Naive thymus-derived CD4-positive, alpha-beta T cell (primary cell): ENCODE results near the gene P3H1. TPM values are rescaled to one million over a fixed set of nuclear protein-coding genes. Genes with fewer than 3 reads are reported as not detected.
"Not testable (repeated sequence)": the region's sequence is repeated elsewhere in the genome, so short reads cannot be mapped to it uniquely, and the experiment has no call there.

ENCODE experiments used
- ATAC-seq: fragments of 150-1000 bp; cut with Tn5 transposase; 2 replicates; pipeline ENCODE4 v1.10.0; 2021; ENCODE audit warnings: mild to moderate bottlenecking, moderate library complexity
- CTCF ChIA-PET: fragments of 350-600 bp; sonication (Branson Sonifier 250); formaldehyde crosslinking; loops from one replicate; lab custom pipeline; 2021; ENCODE audit warnings: antibody characterized with exemption; lab: Charles Lee
- POLR2A ChIA-PET: fragments of 350-600 bp; sonication (Branson Sonifier 250); formaldehyde crosslinking; loops from one replicate; lab custom pipeline; 2021; ENCODE audit warnings: antibody characterized with exemption, inconsistent platforms; lab: Charles Lee
- DNase-seq, 9 donors: peaks; one replicate each; pipeline versions ENCODE4 v3.0.0 to v3.0.0-alpha.2; 2020 to 2022; ENCODE audit warnings: mixed read lengths in 1 of 9
- H3K27ac ChIP-seq: one replicate; pipeline ENCODE4 v1.7.0; 2013; ENCODE audit warnings: mild to moderate bottlenecking, low read depth, low read length, moderate library complexity
- H3K27me3 ChIP-seq, 2 donors: one replicate each; pipeline ENCODE4 v1.7.0; 2013; ENCODE audit warnings: low read length in 2 of 2, mild to moderate bottlenecking in 2 of 2, moderate library complexity in 2 of 2; ENCODE audit not compliant: control insufficient read depth in 2 of 2, insufficient read depth in 2 of 2
- H3K36me3 ChIP-seq, 3 experiments: 1 replicate in 2 of 3; 2 replicates in 1 of 3; pipeline ENCODE4 v1.7.0; 2013; ENCODE audit warnings: low read length in 3 of 3, mild to moderate bottlenecking in 3 of 3, moderate library complexity in 1 of 3; ENCODE audit not compliant: insufficient read depth in 3 of 3, control insufficient read depth in 2 of 3
- H3K4me1 ChIP-seq, 2 donors: one replicate each; pipeline ENCODE4 v1.7.0; 2013; ENCODE audit warnings: low read length in 2 of 2, mild to moderate bottlenecking in 2 of 2, moderate library complexity in 1 of 2; ENCODE audit not compliant: control insufficient read depth in 2 of 2, insufficient read depth in 2 of 2
- H3K4me3 ChIP-seq: 2 replicates; pipeline ENCODE4 v1.7.0; 2013; ENCODE audit warnings: mild to moderate bottlenecking, low read length
- H3K9me3 ChIP-seq, 3 experiments: 1 replicate in 2 of 3; 2 replicates in 1 of 3; pipeline ENCODE4 v1.7.0; 2013; ENCODE audit warnings: low read length in 3 of 3; ENCODE audit not compliant: control insufficient read depth in 2 of 3
- H3K27ac Mint-ChIP-seq, 9 donors: one replicate each; pipeline ENCODE4 v1.8.0; 2020 to 2022; ENCODE audit warnings: mixed read lengths in 9 of 9, mild to moderate bottlenecking in 8 of 9, moderate library complexity in 5 of 9, inconsistent platforms in 2 of 9
- H3K27me3 Mint-ChIP-seq, 5 donors: one replicate each; pipeline ENCODE4 v1.8.0; 2021 to 2022; ENCODE audit warnings: mixed read lengths in 5 of 5, mild to moderate bottlenecking in 1 of 5
- H3K36me3 Mint-ChIP-seq, 5 donors: one replicate each; pipeline ENCODE4 v1.8.0; 2020 to 2022; ENCODE audit warnings: mixed read lengths in 5 of 5, mild to moderate bottlenecking in 3 of 5, inconsistent platforms in 1 of 5
- H3K4me1 Mint-ChIP-seq, 7 donors: one replicate each; pipeline ENCODE4 v1.8.0; 2020 to 2022; ENCODE audit warnings: mixed read lengths in 7 of 7, mild to moderate bottlenecking in 3 of 7, inconsistent platforms in 1 of 7
- H3K4me3 Mint-ChIP-seq, 10 donors: one replicate each; pipeline ENCODE4 v1.8.0; 2020 to 2022; ENCODE audit warnings: mild to moderate bottlenecking in 10 of 10, mixed read lengths in 10 of 10, moderate library complexity in 6 of 10, inconsistent platforms in 2 of 10
- H3K9me3 Mint-ChIP-seq, 11 donors: one replicate each; pipeline ENCODE4 v1.8.0; 2020 to 2022; ENCODE audit warnings: mixed read lengths in 11 of 11, mild to moderate bottlenecking in 4 of 11, inconsistent platforms in 1 of 11, moderate library complexity in 1 of 11
- intact Hi-C, 2 donors: fragments of 100-400 bp; cut with micrococcal nuclease; formaldehyde crosslinking; loops; one replicate each; pipeline ENCODE4 v1.15.1; 2023
- polyA plus RNA-seq, 2 donors: library from polyadenylated mRNA; unstranded; fragments of 300-500 nt; fragmentation: Illumina TruSeq; gene quantifications; one replicate each; pipeline ENCODE4 v1.2.3, GENCODE V29; 2021
- total RNA-seq, 6 experiments: library from RNA in 5 of 6; stranded (reverse) in 5 of 6; gene quantifications; 1 replicate in 5 of 6; 2 replicates in 1 of 6; pipeline ENCODE4 v1.2.3 and lab custom pipeline; 2021 to 2026

The P3H1 gene
- total and polyA plus RNA-seq, 7 experiments from 2014 or later: 7.7 to 61.8 (median 35.5) TPM

DNA sequence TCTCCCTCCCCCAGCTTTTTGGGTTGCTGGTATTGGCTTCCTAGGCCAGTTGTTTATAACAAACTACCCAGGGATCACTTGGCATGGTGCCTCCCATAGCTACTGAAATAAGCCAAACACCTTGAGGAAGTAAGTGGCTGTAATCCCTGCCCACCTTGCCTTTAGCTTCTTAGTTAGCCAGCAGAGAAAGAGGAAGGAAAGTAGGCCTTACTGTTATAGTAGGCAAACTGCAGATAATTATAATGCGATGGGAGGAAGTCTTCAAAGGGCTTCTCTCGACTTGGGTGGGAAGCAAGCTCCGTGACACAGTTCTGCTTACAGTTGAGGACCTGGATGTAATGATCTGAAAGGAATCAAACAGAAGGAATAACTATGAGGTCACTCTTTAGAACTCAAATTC lies 8.2 kb downstream of the P3H1 start:
- CTCF ChIA-PET: interaction anchor here (1.3 to 1.5 kb wide), 2 partner anchors 180 to 315 kb away, joined by 3 to 4 read pairs; no protein-coding TSS in a partner anchor
- H3K36me3 ChIP-seq: peaks cover 7 to 59% (median 11%) of the 10 kb centered on the region in 3 experiments
- DNase-seq (no peak), ATAC-seq (no peak)
- intact Hi-C loops: no loop called here
- peaks cover 19 to 41% (median 28%) of the 10 kb centered on the region in 5 donors for H3K36me3 Mint-ChIP-seq
- no peak overlapping the region for H3K4me3 Mint-ChIP-seq
- no peak overlapping the region for H3K27ac ChIP-seq
- H3K4me3 ChIP-seq: no peak overlapping the region
- no peaks in the 10 kb centered on the region for H3K4me1 ChIP-seq
- peaks cover 6 to 10% (median 8%) of the 10 kb centered on the region in 7 donors for H3K4me1 Mint-ChIP-seq
- no peaks in the 10 kb centered on the region for H3K9me3 ChIP-seq
- H3K27me3 ChIP-seq: no peaks in the 10 kb centered on the region
- H3K27me3 Mint-ChIP-seq: no peaks in the 10 kb centered on the region
- H3K9me3 Mint-ChIP-seq: no peaks in the 10 kb centered on the region
- no peak overlapping the region for H3K27ac Mint-ChIP-seq
- POLR2A ChIA-PET: no interaction called here

DNA sequence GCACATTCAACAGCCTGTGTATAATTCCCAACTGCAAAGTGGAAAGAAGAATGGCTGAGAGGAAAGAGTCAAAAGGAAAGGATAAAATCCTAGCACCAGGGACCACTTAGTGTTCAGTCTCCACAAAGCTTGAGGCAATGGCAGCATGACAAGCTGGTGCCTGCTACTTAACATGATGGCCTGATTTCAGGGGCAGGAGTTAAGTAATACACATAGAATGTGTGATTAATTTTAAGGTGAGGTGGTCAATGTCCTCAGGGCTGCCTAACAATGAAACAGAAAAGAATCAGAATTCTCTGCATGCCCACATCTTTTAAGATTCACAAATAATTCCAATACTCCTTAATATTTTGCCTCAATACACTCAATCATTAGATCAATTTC lies 8.9 kb downstream of the P3H1 start:
- peak overlapping the region in 1 of 9 donors; percentile 28 for H3K27ac Mint-ChIP-seq
- no peaks in the 10 kb centered on the region for H3K27me3 Mint-ChIP-seq
- Histone ChIP-seq H3K4me3 (no peak overlapping the region), H3K27me3 (no peaks in the 10 kb centered on the region), H3K9me3 (no peaks in the 10 kb centered on the region), H3K36me3 (peaks cover 7 to 66% (median 11%) of the 10 kb centered on the region in 3 experiments), H3K4me1 (no peaks in the 10 kb centered on the region), H3K27ac (no peak overlapping the region)
- peaks cover 6 to 10% (median 8%) of the 10 kb centered on the region in 7 donors for H3K4me1 Mint-ChIP-seq
- intact Hi-C loops: no loop called here
- no peak overlapping the region for H3K4me3 Mint-ChIP-seq
- DNase-seq (no peak), ATAC-seq (no peak)
- peaks cover 22 to 46% (median 29%) of the 10 kb centered on the region in 5 donors for H3K36me3 Mint-ChIP-seq
- POLR2A ChIA-PET: interaction anchor here (0.6 to 1.7 kb wide), 2 partner anchors 9 to 218 kb away, joined by 4 to 9 read pairs; partner anchors contain the start of genes C1orf50 and P3H1
- no peaks in the 10 kb centered on the region for H3K9me3 Mint-ChIP-seq
- CTCF ChIA-PET: interaction anchor here (1.3 to 1.7 kb wide), 3 partner anchors 9 to 316 kb away, joined by 3 to 4 read pairs (median 4); partner anchors contain the start of genes C1orf50 and P3H1

DNA sequence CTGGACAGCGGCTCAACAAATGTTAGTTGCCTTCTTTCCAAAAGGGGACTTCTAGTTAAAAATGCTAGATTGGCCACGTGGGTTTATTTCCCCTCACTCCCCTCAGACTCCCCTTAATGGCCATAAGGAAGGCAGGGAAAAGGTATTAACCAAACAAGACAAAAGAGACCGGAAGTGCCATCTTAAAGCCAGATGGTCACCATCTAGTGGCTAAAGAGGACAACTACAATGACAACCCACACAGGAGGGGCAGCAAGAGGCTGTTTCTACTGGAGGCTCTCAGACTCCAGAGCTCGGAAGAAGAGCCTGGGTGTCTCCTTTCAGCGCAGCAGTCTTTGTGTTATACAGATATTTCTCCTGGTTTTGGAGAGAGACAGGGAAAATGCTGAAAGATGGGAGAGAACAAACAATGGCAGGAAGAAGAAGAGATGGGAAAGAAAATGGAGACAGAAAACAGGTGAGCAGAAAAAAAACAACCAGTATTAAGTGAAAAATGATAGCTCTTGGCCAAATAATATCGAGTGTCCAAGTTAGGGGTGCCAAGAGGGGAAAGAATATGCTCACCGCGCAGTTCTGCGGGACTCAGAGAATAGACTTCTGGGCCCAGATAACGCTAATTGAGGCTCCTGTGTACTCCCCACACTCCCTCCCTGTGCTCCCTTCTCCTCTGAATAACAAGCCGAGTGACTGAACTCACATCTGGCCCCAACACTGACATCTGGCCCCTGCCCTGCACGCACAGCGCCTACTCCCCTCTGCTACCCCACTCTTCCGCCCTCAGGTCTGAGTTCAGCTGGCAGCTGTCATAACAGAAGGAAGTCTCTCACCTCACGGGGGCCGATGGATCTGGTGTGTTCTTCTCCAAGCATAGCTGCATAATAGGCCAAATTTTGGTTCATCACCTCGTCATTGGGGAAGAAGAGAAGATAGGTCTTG lies 9.6 kb downstream of the P3H1 start:
- DNase-seq: peak in 3 of 9 donors; percentile 15 to 23 (median 23)

DNA sequence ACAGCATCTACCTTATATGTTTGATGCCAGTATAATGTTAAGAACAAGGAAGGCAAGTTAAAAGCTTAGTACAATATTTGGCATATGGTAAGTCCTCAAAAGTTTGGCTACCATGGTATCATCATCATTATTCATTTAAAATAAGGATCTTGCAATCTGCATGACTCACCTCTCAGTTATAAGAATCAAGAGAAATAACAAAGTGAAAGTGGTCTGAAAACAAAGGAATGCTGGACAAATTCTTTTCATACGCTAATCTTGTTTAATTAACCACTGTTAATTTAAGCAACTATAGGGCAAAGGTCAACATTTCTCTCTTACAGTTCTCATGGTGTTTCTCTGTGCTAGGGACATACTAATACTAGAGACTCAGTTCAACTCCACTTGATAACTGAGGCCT lies 13.8 kb downstream of the P3H1 start:
- Mint-ChIP-seq H3K4me1 (peaks cover 0 to 6% (median 4%) of the 10 kb centered on the region in 7 donors), H3K9me3 (peaks cover 0 to 6% (median 0%) of the 10 kb centered on the region in 11 donors), H3K27me3 (no peaks in the 10 kb centered on the region), H3K36me3 (peaks cover 35 to 75% (median 60%) of the 10 kb centered on the region in 5 donors), H3K27ac (peak overlapping the region in 1 of 9 donors; percentile 45), H3K4me3 (no peak overlapping the region)
- ATAC-seq: no peak
- Histone ChIP-seq H3K4me1 (no peaks in the 10 kb centered on the region), H3K36me3 (peaks cover 0 to 88% (median 6%) of the 10 kb centered on the region in 3 experiments), H3K4me3 (no peak overlapping the region), H3K27me3 (no peaks in the 10 kb centered on the region), H3K27ac (no peak overlapping the region), H3K9me3 (no peaks in the 10 kb centered on the region)
- no peak for DNase-seq
- intact Hi-C loops: no loop called here
- ChIA-PET POLR2A (interaction anchor here (0.7 kb wide), 1 partner anchor 14 kb away, joined by 3 read pairs; the partner anchor contains the start of genes C1orf50 and P3H1), CTCF (interaction anchor here (0.7 kb wide), 1 partner anchor 1385 kb away, joined by 3 read pairs; no protein-coding TSS in a partner anchor)

More for the DNA sequence above, 9.6 kb downstream of the P3H1 start:
- peak; percentile 74 for ATAC-seq
- Histone ChIP-seq H3K4me3 (no peak overlapping the region), H3K36me3 (peaks cover 7 to 72% (median 11%) of the 10 kb centered on the region in 3 experiments), H3K27ac (no peak overlapping the region), H3K4me1 (no peaks in the 10 kb centered on the region), H3K27me3 (no peaks in the 10 kb centered on the region), H3K9me3 (no peaks in the 10 kb centered on the region)
- H3K27me3 Mint-ChIP-seq: no peaks in the 10 kb centered on the region
- no peak overlapping the region for H3K4me3 Mint-ChIP-seq
- H3K9me3 Mint-ChIP-seq: no peaks in the 10 kb centered on the region
- CTCF ChIA-PET: interaction anchor here (0.5 to 1.7 kb wide), 3 partner anchors 10 to 317 kb away, joined by 3 to 4 read pairs (median 3); partner anchors contain the start of genes C1orf50 and P3H1
- H3K4me1 Mint-ChIP-seq: peaks cover 3 to 8% (median 4%) of the 10 kb centered on the region in 7 donors
- intact Hi-C loops: no loop called here
- POLR2A ChIA-PET: interaction anchor here (1.7 kb wide), 1 partner anchor 10 kb away, joined by 9 read pairs; the partner anchor contains the start of genes C1orf50 and P3H1
- H3K27ac Mint-ChIP-seq: peak overlapping the region in 4 of 9 donors; percentile 28 to 82 (median 68)
- H3K36me3 Mint-ChIP-seq: peaks cover 22 to 53% (median 36%) of the 10 kb centered on the region in 5 donors

DNA sequence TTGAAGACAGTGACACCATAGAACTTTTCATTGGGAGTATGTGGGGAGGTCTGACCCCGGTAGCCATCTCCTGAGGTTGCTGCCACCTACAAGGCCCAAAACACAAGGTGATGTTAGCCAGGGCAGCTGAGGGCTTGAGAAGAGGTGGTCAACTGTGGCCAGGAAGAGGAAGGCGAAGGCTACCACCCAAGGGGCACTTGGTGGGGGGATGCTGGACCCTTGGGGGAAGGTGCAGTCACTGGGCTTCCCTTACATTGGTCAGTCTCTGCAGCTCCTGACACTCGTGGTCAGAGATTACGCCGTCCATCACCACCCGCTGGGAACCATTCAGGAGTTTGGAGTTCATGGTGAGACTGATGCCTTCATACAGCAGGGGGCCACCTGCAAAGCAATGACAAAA lies 14.5 kb downstream of the P3H1 start:
- DNase-seq (no peak), ATAC-seq (no peak)
- Histone ChIP-seq H3K9me3 (no peaks in the 10 kb centered on the region), H3K27me3 (no peaks in the 10 kb centered on the region), H3K4me3 (no peak overlapping the region), H3K4me1 (no peaks in the 10 kb centered on the region), H3K27ac (no peak overlapping the region), H3K36me3 (peaks cover 0 to 88% (median 6%) of the 10 kb centered on the region in 3 experiments)
- H3K27me3 Mint-ChIP-seq: no peaks in the 10 kb centered on the region
- intact Hi-C loops: no loop called here
- ChIA-PET POLR2A (interaction anchor here (0.7 kb wide), 1 partner anchor 15 kb away, joined by 3 read pairs; the partner anchor contains the start of genes C1orf50 and P3H1), CTCF (interaction anchor here (0.5 to 0.7 kb wide), 2 partner anchors 48 to 1385 kb away, joined by 3 read pairs; no protein-coding TSS in a partner anchor)
- peaks cover 0 to 6% (median 0%) of the 10 kb centered on the region in 11 donors for H3K9me3 Mint-ChIP-seq
- no peak overlapping the region for H3K4me3 Mint-ChIP-seq
- peaks cover 0 to 6% (median 4%) of the 10 kb centered on the region in 7 donors for H3K4me1 Mint-ChIP-seq
- no peak overlapping the region for H3K27ac Mint-ChIP-seq
- peaks cover 37 to 69% (median 56%) of the 10 kb centered on the region in 5 donors for H3K36me3 Mint-ChIP-seq

DNA sequence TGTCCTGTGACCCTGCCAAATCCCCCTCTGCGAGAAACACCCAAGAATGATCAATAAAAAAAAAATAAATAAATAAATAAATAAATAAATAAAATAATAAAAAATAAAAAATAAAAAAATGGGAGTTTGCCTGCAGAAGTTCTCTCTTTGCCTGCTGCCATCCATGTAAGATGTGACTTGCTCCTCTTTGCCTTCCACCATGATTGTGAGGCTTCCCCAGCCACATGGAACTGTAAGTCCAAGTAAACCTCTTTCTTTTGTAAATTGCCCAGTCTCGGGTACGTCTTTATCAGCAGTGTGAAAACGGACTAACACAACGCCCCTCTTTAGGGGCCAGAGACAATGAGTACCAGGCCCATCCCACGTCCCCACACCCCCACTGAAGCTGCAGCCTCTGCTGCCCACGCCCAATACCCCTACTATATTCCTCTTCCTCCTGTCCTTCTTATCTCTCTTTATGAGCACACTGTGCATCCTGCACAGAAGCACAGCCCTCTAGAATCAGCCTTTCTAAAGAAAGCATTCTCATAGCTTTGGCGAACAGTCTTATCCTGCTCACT lies 15.2 kb downstream of the P3H1 start:
- H3K4me1 ChIP-seq, ATAC-seq, DNase-seq, H3K9me3 Mint-ChIP-seq, H3K27me3 ChIP-seq, intact Hi-C loops, H3K4me3 ChIP-seq, H3K4me3 Mint-ChIP-seq, H3K4me1 Mint-ChIP-seq, POLR2A ChIA-PET, H3K9me3 ChIP-seq, CTCF ChIA-PET, H3K27ac ChIP-seq, H3K27me3 Mint-ChIP-seq: not testable (repeated sequence)
- H3K36me3 ChIP-seq: peaks cover 0 to 87% (median 6%) of the 10 kb centered on the region in 3 experiments
- Mint-ChIP-seq H3K27ac (peak overlapping the region in 1 of 9 donors; percentile 60), H3K36me3 (peaks cover 33 to 63% (median 50%) of the 10 kb centered on the region in 5 donors)
